Osteocyte (in vitro differentiated cells): ENCODE measurements around the gene RRM1. TPM values are rescaled to one million over a fixed set of nuclear protein-coding genes. Genes with fewer than 3 reads are reported as not detected.

ENCODE experiments used
- DNase-seq: peaks from one replicate; pipeline ENCODE4 v3.0.0; 2021; ENCODE audit warnings: mixed read lengths; ENCODE audit not compliant: unreplicated experiment; ENCODE audit errors: extremely low spot score
- H3K27ac Mint-ChIP-seq: one replicate; pipeline ENCODE4 v1.8.0; 2021; ENCODE audit warnings: mild to moderate bottlenecking, mixed read lengths; ENCODE audit not compliant: unreplicated experiment
- H3K27me3 Mint-ChIP-seq: one replicate; pipeline ENCODE4 v1.8.0; 2021; ENCODE audit warnings: mixed read lengths; ENCODE audit not compliant: unreplicated experiment
- H3K36me3 Mint-ChIP-seq: one replicate; pipeline ENCODE4 v1.8.0; 2021; ENCODE audit warnings: mixed read lengths; ENCODE audit not compliant: unreplicated experiment
- H3K4me1 Mint-ChIP-seq: one replicate; pipeline ENCODE4 v1.8.0; 2021; ENCODE audit warnings: mixed read lengths; ENCODE audit not compliant: unreplicated experiment
- H3K4me3 Mint-ChIP-seq: one replicate; pipeline ENCODE4 v1.8.0; 2021; ENCODE audit warnings: mild to moderate bottlenecking, moderate library complexity, mixed read lengths; ENCODE audit not compliant: unreplicated experiment
- H3K9me3 Mint-ChIP-seq: one replicate; pipeline ENCODE4 v1.8.0; 2021; ENCODE audit warnings: mixed read lengths; ENCODE audit not compliant: unreplicated experiment
- total RNA-seq: library from RNA; stranded (reverse); gene quantifications from 2 replicates; pipeline ENCODE4 v1.2.1, GENCODE V29; 2021
- TF ChIP-seq, protein P1 (sequence below): fragments of 200-600 bp; sonication (generic); IDR thresholded peaks from 2 replicates; pipeline ENCODE4 v1.5.0; 2021; ENCODE audit warnings: antibody characterized with exemption, mild to moderate bottlenecking, moderate library complexity

RRM1 gene
- total RNA-seq, 1 donor from 2014 or later = 34.4 TPM

DNA sequence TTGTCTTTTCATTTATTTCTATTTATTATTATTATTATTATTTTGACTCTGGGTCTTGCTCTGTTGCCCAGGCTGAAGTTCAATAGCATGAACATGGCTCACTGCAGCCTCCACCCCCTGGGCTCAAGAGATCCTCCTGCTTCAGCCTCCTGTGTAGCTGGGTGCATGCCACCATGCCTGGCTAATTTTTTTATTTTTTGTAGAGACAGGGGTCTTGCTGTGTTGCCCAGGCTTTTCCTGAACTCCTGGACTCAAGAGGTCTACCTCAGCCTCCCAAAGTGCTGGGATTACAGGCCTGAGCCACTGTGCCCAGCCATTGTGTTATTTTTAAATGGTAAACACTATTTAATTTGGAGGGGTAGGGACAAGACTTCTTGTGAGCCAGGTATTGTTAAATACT is 23.3 kb upstream of the RRM1 start:
- no peak overlapping the region for H3K4me3 Mint-ChIP-seq
- TF ChIP-seq, protein P1, sequence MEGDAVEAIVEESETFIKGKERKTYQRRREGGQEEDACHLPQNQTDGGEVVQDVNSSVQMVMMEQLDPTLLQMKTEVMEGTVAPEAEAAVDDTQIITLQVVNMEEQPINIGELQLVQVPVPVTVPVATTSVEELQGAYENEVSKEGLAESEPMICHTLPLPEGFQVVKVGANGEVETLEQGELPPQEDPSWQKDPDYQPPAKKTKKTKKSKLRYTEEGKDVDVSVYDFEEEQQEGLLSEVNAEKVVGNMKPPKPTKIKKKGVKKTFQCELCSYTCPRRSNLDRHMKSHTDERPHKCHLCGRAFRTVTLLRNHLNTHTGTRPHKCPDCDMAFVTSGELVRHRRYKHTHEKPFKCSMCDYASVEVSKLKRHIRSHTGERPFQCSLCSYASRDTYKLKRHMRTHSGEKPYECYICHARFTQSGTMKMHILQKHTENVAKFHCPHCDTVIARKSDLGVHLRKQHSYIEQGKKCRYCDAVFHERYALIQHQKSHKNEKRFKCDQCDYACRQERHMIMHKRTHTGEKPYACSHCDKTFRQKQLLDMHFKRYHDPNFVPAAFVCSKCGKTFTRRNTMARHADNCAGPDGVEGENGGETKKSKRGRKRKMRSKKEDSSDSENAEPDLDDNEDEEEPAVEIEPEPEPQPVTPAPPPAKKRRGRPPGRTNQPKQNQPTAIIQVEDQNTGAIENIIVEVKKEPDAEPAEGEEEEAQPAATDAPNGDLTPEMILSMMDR = no peak
- H3K36me3 Mint-ChIP-seq = peaks cover 3% of the 10 kb centered on the region
- H3K27me3 Mint-ChIP-seq = no peaks in the 10 kb centered on the region
- no peak overlapping the region for H3K27ac Mint-ChIP-seq
- H3K4me1 Mint-ChIP-seq = peaks cover 11% of the 10 kb centered on the region
- no peak for DNase-seq
- H3K9me3 Mint-ChIP-seq = no peaks in the 10 kb centered on the region

DNA sequence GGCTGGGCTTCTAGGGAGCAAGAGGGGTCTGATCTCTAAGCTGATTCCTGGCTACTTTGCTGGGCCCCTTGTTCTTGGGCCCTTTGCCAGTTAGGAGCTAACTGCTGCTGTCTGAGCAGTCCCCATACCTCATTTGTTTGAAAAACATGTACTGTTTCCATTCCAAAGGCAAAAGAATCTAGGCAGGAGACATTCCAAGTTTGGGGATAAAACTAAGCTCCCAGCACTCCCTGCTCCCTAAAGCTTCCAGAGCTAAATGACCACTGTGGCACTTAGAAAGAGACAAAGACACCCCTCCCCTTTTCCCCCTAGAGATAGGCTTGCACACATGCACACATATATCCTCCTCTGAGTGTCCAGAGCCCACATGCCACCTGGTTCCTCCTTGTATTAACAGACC is 22.7 kb upstream of the RRM1 start:
- TF ChIP-seq, protein P1 = no peak
- peaks cover 16% of the 10 kb centered on the region for H3K4me1 Mint-ChIP-seq
- peaks cover 4% of the 10 kb centered on the region for H3K36me3 Mint-ChIP-seq
- H3K4me3 Mint-ChIP-seq = no peak overlapping the region
- no peaks in the 10 kb centered on the region for H3K27me3 Mint-ChIP-seq
- DNase-seq = no peak
- H3K9me3 Mint-ChIP-seq = no peaks in the 10 kb centered on the region
- peak overlapping the region; percentile 65 for H3K27ac Mint-ChIP-seq

DNA sequence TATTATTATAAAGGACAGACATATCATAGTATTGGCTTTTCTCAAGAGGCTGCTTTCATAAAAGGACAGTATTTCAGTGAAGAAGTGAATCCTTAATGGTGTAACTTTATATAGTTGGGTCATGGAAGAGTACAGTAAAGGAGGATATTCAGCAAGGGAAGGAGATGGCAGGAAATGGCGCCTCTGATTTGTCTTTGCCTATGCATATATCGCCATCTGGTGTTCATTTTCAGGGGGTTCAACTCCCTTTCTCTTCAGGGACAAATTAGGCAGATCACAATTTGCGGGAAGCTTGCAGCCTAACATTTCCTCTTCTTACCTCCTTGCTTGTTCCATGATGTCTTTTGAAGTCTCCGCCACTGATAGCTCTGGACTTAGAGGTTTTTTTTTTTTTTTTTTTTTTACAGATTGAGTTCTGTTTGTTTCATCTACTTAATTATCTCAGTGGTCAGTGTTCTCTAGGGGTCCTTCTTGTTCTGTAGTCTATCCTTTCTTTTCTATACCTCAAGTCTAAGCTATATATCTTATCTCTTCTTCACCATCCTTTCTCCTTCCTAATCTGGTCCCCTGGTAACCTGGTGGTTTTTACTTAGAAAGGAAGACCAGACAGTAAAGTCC is 21.8 kb upstream of the RRM1 start:
- H3K27me3 Mint-ChIP-seq = no peaks in the 10 kb centered on the region
- H3K36me3 Mint-ChIP-seq = peaks cover 3% of the 10 kb centered on the region
- no peaks in the 10 kb centered on the region for H3K9me3 Mint-ChIP-seq
- no peak overlapping the region for H3K4me3 Mint-ChIP-seq
- peaks cover 16% of the 10 kb centered on the region for H3K4me1 Mint-ChIP-seq
- TF ChIP-seq, protein P1 = peak; percentile 87
- peak overlapping the region; percentile 36 for H3K27ac Mint-ChIP-seq
- DNase-seq = no peak

DNA sequence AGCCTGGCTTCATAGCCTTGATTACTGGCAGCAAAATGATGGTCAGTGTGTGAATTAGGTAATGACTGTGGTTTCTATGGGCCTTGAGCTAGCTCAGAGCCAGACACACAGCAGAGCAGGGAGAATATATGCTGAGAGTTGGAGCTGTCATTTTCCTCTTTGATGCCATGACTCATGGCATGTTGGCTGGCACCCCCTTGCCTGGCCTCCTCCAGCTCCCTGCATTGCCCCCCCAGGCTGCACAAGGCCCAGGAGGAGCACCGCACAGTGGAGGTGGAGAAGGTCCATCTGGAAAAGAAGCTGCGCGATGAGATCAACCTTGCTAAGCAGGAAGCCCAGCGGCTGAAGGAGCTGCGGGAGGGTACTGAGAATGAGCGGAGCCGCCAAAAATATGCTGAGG is 20.3 kb upstream of the RRM1 start:
- Mint-ChIP-seq H3K4me1 (peaks cover 16% of the 10 kb centered on the region), H3K27ac (no peak overlapping the region), H3K27me3 (no peaks in the 10 kb centered on the region), H3K4me3 (no peak overlapping the region), H3K36me3 (peaks cover 3% of the 10 kb centered on the region), H3K9me3 (no peaks in the 10 kb centered on the region)
- DNase-seq = no peak
- TF ChIP-seq, protein P1 = no peak

DNA sequence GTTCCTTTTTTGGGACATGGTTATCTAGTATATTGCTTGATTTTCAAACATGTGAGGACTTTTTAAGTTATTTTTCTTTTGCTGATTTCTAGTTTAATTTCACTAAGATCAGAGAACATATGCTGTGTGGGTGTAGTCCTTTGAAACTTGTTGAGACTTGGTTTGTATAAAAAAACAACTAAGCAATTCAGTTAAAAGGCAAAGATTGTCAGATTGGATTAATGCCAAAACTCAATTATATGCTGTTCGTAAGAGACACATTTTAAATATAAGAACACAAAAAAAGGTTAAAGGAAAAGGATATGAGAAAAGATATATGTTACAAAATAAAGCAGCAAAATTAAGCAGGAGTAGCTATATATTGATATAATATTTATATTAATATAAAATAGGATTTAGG is 17.8 kb upstream of the RRM1 start:
- Mint-ChIP-seq H3K27ac (no peak overlapping the region), H3K4me3 (no peak overlapping the region), H3K4me1 (peaks cover 13% of the 10 kb centered on the region), H3K9me3 (no peaks in the 10 kb centered on the region), H3K36me3 (peaks cover 3% of the 10 kb centered on the region), H3K27me3 (no peaks in the 10 kb centered on the region)
- TF ChIP-seq, protein P1 = no peak
- DNase-seq = no peak
